A673 (cell line): ENCODE results near the gene MON1A. TPM values are rescaled to one million over a fixed set of nuclear protein-coding genes. Genes with fewer than 3 reads are reported as not detected.

ENCODE experiments used
- BruUV-seq: library from RNA; stranded (reverse); fragments of 400-500 nt; replicated peaks from 2 replicates; lab custom pipeline; 2021; lab: Mats Ljungman, UMichigan
- CTCF ChIA-PET: fragments of 300-600 bp; sonication (Branson Sonifier 250); formaldehyde crosslinking; loops from one replicate; lab custom pipeline; 2022; ENCODE audit warnings: antibody characterized with exemption; lab: Charles Lee
- POLR2A ChIA-PET: fragments of 300-600 bp; sonication (Branson Sonifier 250); formaldehyde crosslinking; loops from one replicate; lab custom pipeline; 2022; ENCODE audit warnings: antibody characterized with exemption; ENCODE audit not compliant: low non-redundant PET; lab: Charles Lee
- DNase-seq: peaks from one replicate; pipeline ENCODE4 v3.0.0-alpha.2; 2015; ENCODE audit warnings: low spot score
- H3K27ac ChIP-seq: fragments of 200-600 bp; sonication (generic); 2 replicates; pipeline ENCODE4 v1.5.1; 2016; ENCODE audit warnings: mixed run types, low read depth, mild to moderate bottlenecking, mixed read lengths, antibody characterized with exemption, low read length; ENCODE audit not compliant: poor library complexity, severe bottlenecking
- H3K27me3 ChIP-seq: fragments of 200-600 bp; sonication (generic); replicated peaks from 2 replicates; pipeline ENCODE4 v1.6.1; 2017; ENCODE audit warnings: mixed run types, low read depth, mild to moderate bottlenecking, mixed read lengths, antibody characterized with exemption, low read length; ENCODE audit not compliant: insufficient read depth, poor library complexity
- H3K36me3 ChIP-seq: fragments of 200-600 bp; sonication (generic); 2 replicates; pipeline ENCODE4 v1.6.1; 2016; ENCODE audit warnings: mixed run types, mild to moderate bottlenecking, mixed read lengths, antibody characterized with exemption, low read length; ENCODE audit not compliant: insufficient read depth, poor library complexity, severe bottlenecking
- H3K4me1 ChIP-seq: fragments of 200-600 bp; sonication (generic); 2 replicates; pipeline ENCODE4 v1.6.1; 2017; ENCODE audit warnings: mixed run types, mild to moderate bottlenecking, mixed read lengths, antibody characterized with exemption, low read length; ENCODE audit not compliant: insufficient read depth, poor library complexity, severe bottlenecking
- H3K4me3 ChIP-seq: fragments of 200-600 bp; sonication (generic); 2 replicates; pipeline ENCODE4 v1.5.1; 2016; ENCODE audit warnings: low read depth, mixed run types, mild to moderate bottlenecking, mixed read lengths, low read length; ENCODE audit not compliant: poor library complexity, severe bottlenecking
- H3K9me3 ChIP-seq: fragments of 200-600 bp; sonication (generic); 2 replicates; pipeline ENCODE4 v1.6.1; 2016; ENCODE audit warnings: mixed run types, low read depth, mild to moderate bottlenecking, mixed read lengths, antibody characterized with exemption, low read length; ENCODE audit not compliant: poor library complexity, severe bottlenecking
- CTCF ChIP-seq: fragments of 300-800, 200-600 bp; sonication (generic); conservative IDR thresholded peaks from 2 replicates; pipeline ENCODE4 v1.5.1; 2017; ENCODE audit warnings: low read depth, mild to moderate bottlenecking, antibody characterized with exemption, low read length, moderate library complexity, mixed read lengths
- EZH2 ChIP-seq: fragments of 200-600 bp; sonication (generic); IDR thresholded peaks from 2 replicates; pipeline ENCODE4 v1.6.1; 2017; ENCODE audit warnings: borderline replicate concordance, low read depth, mild to moderate bottlenecking, mixed read lengths, antibody characterized with exemption, low read length; ENCODE audit not compliant: poor library complexity, severe bottlenecking
- intact Hi-C: fragments of 100-400 bp; cut with micrococcal nuclease; formaldehyde crosslinking; loops from one replicate; pipeline ENCODE4 v1.10.0; 2022; ENCODE audit not compliant: unreplicated experiment
- total RNA-seq: library from RNA; stranded (reverse); gene quantifications from 2 replicates; pipeline ENCODE4 v1.2.3, GENCODE V29; 2021

Gene MON1A
- total RNA-seq, 1 experiment from 2014 or later: 7.5 TPM

GRCh38 chr3:49878686-49879085, 50.9 kb downstream of the MON1A start:
- Histone ChIP-seq H3K4me3 (no peak overlapping the region), H3K27me3 (no peaks in the 10 kb centered on the region), H3K9me3 (no peaks in the 10 kb centered on the region), H3K27ac (no peak overlapping the region), H3K36me3 (no peaks in the 10 kb centered on the region), H3K4me1 (no peaks in the 10 kb centered on the region)
- intact Hi-C loops: no loop called here
- no TSS peak for BruUV-seq
- DNase-seq: no peak
- ChIA-PET CTCF (no interaction called here), POLR2A (no interaction called here)
- TF ChIP-seq EZH2 (no peak), CTCF (no peak)

- ChIA-PET POLR2A (no interaction called here), CTCF (no interaction called here)
- H3K27ac ChIP-seq: no peak overlapping the region
- no peaks in the 10 kb centered on the region for H3K27me3 ChIP-seq
- H3K9me3 ChIP-seq: no peaks in the 10 kb centered on the region
- no peak for DNase-seq
- BruUV-seq: no TSS peak
- intact Hi-C loops: no loop called here
- H3K4me3 ChIP-seq: no peak overlapping the region
- H3K36me3 ChIP-seq: no peaks in the 10 kb centered on the region
- TF ChIP-seq CTCF (no peak), EZH2 (no peak)
- no peaks in the 10 kb centered on the region for H3K4me1 ChIP-seq
Observed at GRCh38 chr3:49877716-49878115, 51.9 kb downstream of the MON1A start.

GRCh38 chr3:49876567-49876966, 53.0 kb downstream of the MON1A start:
- no TSS peak for BruUV-seq
- H3K4me3 ChIP-seq: no peak overlapping the region
- CTCF ChIA-PET: no interaction called here
- POLR2A ChIA-PET: no interaction called here
- no peak overlapping the region for H3K27ac ChIP-seq
- H3K36me3 ChIP-seq: no peaks in the 10 kb centered on the region
- H3K4me1 ChIP-seq: no peaks in the 10 kb centered on the region
- intact Hi-C loops: no loop called here
- H3K9me3 ChIP-seq: no peaks in the 10 kb centered on the region
- DNase-seq: no peak
- no peaks in the 10 kb centered on the region for H3K27me3 ChIP-seq
- no peak for TF ChIP-seq EZH2
- TF ChIP-seq CTCF: no peak
